HG03469 (cell line): Measurements from ENCODE around the gene TTC9B.
"Not testable (repeated sequence)": the region's sequence is repeated elsewhere in the genome, so short reads cannot be mapped to it uniquely, and the experiment has no call there.

Experiments
- ATAC-seq: cut with Tn5 transposase; IDR thresholded peaks from one replicate; pipeline ENCODE4 v1.9.1; 2021; ENCODE audit warnings: mild to moderate bottlenecking, moderate library complexity, moderate number of reproducible peaks; ENCODE audit not compliant: unreplicated experiment

The TTC9B gene

GRCh38 chr19:40233811-40234389 lies 15.7 kb upstream of the TTC9B start:
- ATAC-seq: no peak

GRCh38 chr19:40232949-40233810 lies 15.0 kb upstream of the TTC9B start:
- no peak for ATAC-seq

- ATAC-seq: no peak
Observed at GRCh38 chr19:40232479-40232878, 14.3 kb upstream of the TTC9B start.

GRCh38 chr19:40231544-40232424 lies 13.6 kb upstream of the TTC9B start:
- no peak for ATAC-seq

- no peak for ATAC-seq
Observed at GRCh38 chr19:40231057-40231456, 12.9 kb upstream of the TTC9B start.

- no peak for ATAC-seq
Observed at GRCh38 chr19:40229926-40230417, 11.8 kb upstream of the TTC9B start.

- ATAC-seq: no peak
Observed at GRCh38 chr19:40229484-40229883, 11.3 kb upstream of the TTC9B start.

GRCh38 chr19:40228863-40229262 lies 10.7 kb upstream of the TTC9B start:
- no peak for ATAC-seq

GRCh38 chr19:40228346-40228745 lies 10.2 kb upstream of the TTC9B start:
- no peak for ATAC-seq

- no peak for ATAC-seq
Observed at GRCh38 chr19:40225440-40226305, 7.5 kb upstream of the TTC9B start.

GRCh38 chr19:40224342-40225150 lies 6.4 kb upstream of the TTC9B start:
- ATAC-seq: no peak

- no peak for ATAC-seq
Observed at GRCh38 chr19:40223135-40223822, 5.1 kb upstream of the TTC9B start.

GRCh38 chr19:40221858-40222619 lies 3.9 kb upstream of the TTC9B start:
- no peak for ATAC-seq

GRCh38 chr19:40220674-40221073 lies 2.5 kb upstream of the TTC9B start:
- ATAC-seq: no peak

GRCh38 chr19:40219721-40220276 lies 1.6 kb upstream of the TTC9B start:
- no peak for ATAC-seq

- ATAC-seq: not testable (repeated sequence)
Observed at GRCh38 chr19:40219029-40219428, 845 bp upstream of the TTC9B start.

GRCh38 chr19:40217027-40217810 lies 965 bp downstream of the TTC9B start:
- no peak for ATAC-seq
